K562 (cell line): ENCODE results near the gene SUB1. TPM values are rescaled to one million over a fixed set of nuclear protein-coding genes. Genes with fewer than 3 reads are reported as not detected.
A peak's percentile ranks its signal among the peaks of the same experiment; 100 is the strongest.

ENCODE experiments used
- ATF7 ChIP-seq: fragments of 450-650 bp; IDR thresholded peaks from 2 replicates; pipeline ENCODE4 v1.7.1; 2014; ENCODE audit warnings: mild to moderate bottlenecking, moderate library complexity
- CBFB ChIP-seq: sonication (generic); formaldehyde crosslinking; IDR thresholded peaks from 2 replicates; pipeline ENCODE4 v1.4.0; 2020; ENCODE audit warnings: mild to moderate bottlenecking, missing genetic modification reagents
- CHD1 ChIP-seq: fragments of 200-600 bp; sonication (generic); IDR thresholded peaks from one replicate; pipeline ENCODE4 v1.6.1; 2012; ENCODE audit warnings: mild to moderate bottlenecking, moderate library complexity, low read length, inconsistent platforms
- CTBP1 ChIP-seq: fragments of 450-650 bp; IDR thresholded peaks from 2 replicates; pipeline ENCODE4 v1.6.1; 2016; ENCODE audit warnings: borderline replicate concordance
- CXXC5 ChIP-seq: fragments of 250-450 bp; sonication (Bioruptor Pico); IDR thresholded peaks from 2 replicates; pipeline ENCODE4 v1.8.0; 2022; ENCODE audit warnings: inconsistent platforms, mild to moderate bottlenecking, moderate library complexity
- DNMT1 ChIP-seq: fragments of 450-650 bp; IDR thresholded peaks from 2 replicates; pipeline ENCODE4 v1.6.1; 2016; ENCODE audit warnings: antibody characterized with exemption, mild to moderate bottlenecking
- ELF1 ChIP-seq: fragments of 200-800 bp; sonication (Bioruptor generic); IDR thresholded peaks from 2 replicates; pipeline ENCODE4 v1.6.1; 2016; ENCODE audit warnings: missing genetic modification characterization, missing compliant biosample characterization
- ETV6 ChIP-seq, 3 experiments: fragments of 150-350 bp in 1 of 3; sonication (generic) in 1 of 3; formaldehyde crosslinking in 1 of 3; IDR thresholded peaks; 2 replicates each; pipeline versions ENCODE4 v1.6.1 to v1.8.0; 2014 to 2022; ENCODE audit warnings: borderline replicate concordance in 2 of 3, low read depth in 2 of 3, antibody characterized with exemption in 1 of 3, low read length in 1 of 3, mild to moderate bottlenecking in 1 of 3, missing genetic modification reagents in 1 of 3
- FOXM1 ChIP-seq, 2 experiments: fragments of 450-650 bp in 1 of 2; sonication (generic) in 1 of 2; formaldehyde crosslinking in 1 of 2; IDR thresholded peaks; 2 replicates each; pipeline versions ENCODE4 v1.6.1 to v1.9.0; 2017 to 2022; ENCODE audit warnings: low read depth in 2 of 2, mild to moderate bottlenecking in 2 of 2, missing genetic modification reagents in 1 of 2, moderate library complexity in 1 of 2
- HDGF ChIP-seq: fragments of 450-650 bp; IDR thresholded peaks from 2 replicates; pipeline ENCODE4 v1.6.1; 2016
- KLF16 ChIP-seq: IDR thresholded peaks from 2 replicates; pipeline ENCODE4 v1.6.1; 2016; ENCODE audit warnings: antibody characterized with exemption
- KLF6 ChIP-seq: fragments of 250-450 bp; sonication (Bioruptor Pico); IDR thresholded peaks from 2 replicates; pipeline ENCODE4 v1.4.0; 2020; ENCODE audit warnings: mild to moderate bottlenecking, moderate library complexity, borderline replicate concordance
- NBN ChIP-seq: fragments of 450-650 bp; IDR thresholded peaks from 2 replicates; pipeline ENCODE4 v1.6.1; 2016; ENCODE audit warnings: low read depth, mild to moderate bottlenecking
- RHOXF2B ChIP-seq: fragments of 250-450 bp; sonication (Bioruptor Pico); conservative IDR thresholded peaks from 2 replicates; pipeline ENCODE4 v1.5.1; 2021
- SMAD1 ChIP-seq: fragments of 150-350 bp; IDR thresholded peaks from 2 replicates; pipeline ENCODE4 v1.6.1; 2014; ENCODE audit warnings: low read length, low read depth; ENCODE audit not compliant: partially characterized antibody
- SMARCC2 ChIP-seq: fragments of 450-650 bp; IDR thresholded peaks from 2 replicates; pipeline ENCODE4 v1.6.1; 2017; ENCODE audit warnings: antibody characterized with exemption, moderate library complexity, mild to moderate bottlenecking, low read depth
- U2AF1 ChIP-seq: fragments of 200-400 bp; formaldehyde crosslinking; optimal IDR thresholded peaks from 2 replicates; pipeline ENCODE3; 2017; ENCODE audit warnings: mild to moderate bottlenecking, low read depth, low read length, moderate library complexity
- polyA plus RNA-seq, 8 experiments: library from polyadenylated mRNA; depleted of rRNA in 4 of 8; stranded (reverse) in 5 of 8; unstranded in 3 of 8; fragments of >200 nt; fragmentation: Nextera tagmentation in 2 of 8; fragmentation: Illumina TruSeq in 1 of 8; extraction: Ambion mirVana in 2 of 8; extraction: Trizol in 1 of 8; gene quantifications; 2 replicates each; pipeline versions ENCODE4 v1.2.1 to v1.2.3, GENCODE V29; 2011 to 2014; ENCODE audit warnings: inconsistent platforms in 1 of 8, missing spikeins in 1 of 8
- total RNA-seq, 7 experiments: library from RNA; depleted of rRNA in 6 of 7; stranded (reverse); fragments of >200 nt in 6 of 7; fragmentation: Illumina TruSeq in 2 of 7; extraction: Trizol in 2 of 7; gene quantifications; 2 replicates each; pipeline versions ENCODE4 v1.2.1 to v1.2.3, GENCODE V29; 2011 to 2021; ENCODE audit warnings: low replicate concordance in 1 of 7
- TF ChIP-seq, protein P1 (sequence below): fragments of 250-450 bp; sonication (Bioruptor Pico); IDR thresholded peaks from 2 replicates; pipeline ENCODE4 v1.5.0; 2020; ENCODE audit warnings: mild to moderate bottlenecking, borderline replicate concordance
- TF ChIP-seq, protein P2 (sequence below): sonication (generic); formaldehyde crosslinking; IDR thresholded peaks from 2 replicates; pipeline ENCODE4 v1.8.0; 2022; ENCODE audit warnings: missing genetic modification reagents, mild to moderate bottlenecking, borderline replicate concordance
- TF ChIP-seq, protein P3 (sequence below), 2 experiments: fragments of 450-650 bp; conservative IDR thresholded peaks; 2 replicates each; pipeline ENCODE4 v1.6.1; 2017; ENCODE audit warnings: mild to moderate bottlenecking in 2 of 2, moderate library complexity in 2 of 2
- TF ChIP-seq, protein P4 (sequence below): fragments of 450-650 bp; IDR thresholded peaks from 2 replicates; pipeline ENCODE4 v1.6.1; 2016; ENCODE audit warnings: borderline replicate concordance

Gene SUB1
- total and polyA plus RNA-seq, 9 of the 15 experiments (the other 6 are each of a cell fraction or from before 2014, with no cell fraction given): 336 to 1,031 (median 700) TPM

DNA sequence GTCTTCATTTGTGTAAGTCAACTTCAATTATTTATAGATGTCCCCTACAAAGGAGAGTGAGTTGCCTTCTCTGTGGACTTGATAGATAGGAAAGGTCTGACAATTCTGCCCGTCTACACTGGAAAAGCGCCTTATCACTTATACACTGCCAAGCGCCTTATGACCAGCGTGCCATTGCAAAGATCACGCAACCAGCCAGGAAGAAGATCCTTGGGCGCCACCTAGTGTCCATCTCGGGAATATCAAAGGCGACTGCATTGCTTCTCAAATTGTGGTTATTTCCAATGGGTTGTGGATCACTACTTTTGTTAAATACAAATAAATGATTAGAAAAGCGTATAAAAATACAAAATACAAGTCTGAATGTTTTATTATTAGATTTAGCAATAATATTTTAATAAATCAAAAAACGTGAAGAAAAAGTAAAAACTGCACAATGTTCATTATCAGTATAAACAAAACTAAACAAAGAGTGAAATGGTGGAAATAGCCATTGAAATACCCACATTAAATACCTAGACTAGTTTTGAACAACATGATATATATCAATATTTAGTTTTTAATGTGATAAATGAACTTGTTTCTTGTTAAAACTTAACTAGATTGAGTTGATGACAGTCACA is 27.8 kb downstream of the SUB1 start (continued):
- TF ChIP-seq DNMT1 (no peak), CXXC5 (peak; percentile 52), FOXM1 (IDR thresholded peaks at IDR 0.05; ENCODE audit: low read depth) (no peak), FOXM1 (CRISPR knock-in tag; IDR thresholded peaks at IDR 0.05; ENCODE audit: low read depth) (no peak), ETV6 (IDR thresholded peaks at IDR 0.05; ENCODE audit: borderline replicate concordance in 1 of 2, low read depth in 2 of 2, low read length in 1 of 2) (no peak), ETV6 (CRISPR knock-in tag; IDR thresholded peaks at IDR 0.05; ENCODE audit: borderline replicate concordance) (no peak), KLF6 (CRISPR knock-in tag) (no peak), U2AF1 (no peak), SMAD1 (no peak), ATF7 (peak; percentile 34; the same call in 1 of the 2 replicates), KLF16 (no peak), SMARCC2 (no peak), RHOXF2B (CRISPR knock-in tag) (no peak), CHD1 (no peak), ELF1 (no peak), CBFB (CRISPR knock-in tag) (no peak), HDGF (no peak), NBN (no peak), CTBP1 (no peak)
- TF ChIP-seq, protein P1, sequence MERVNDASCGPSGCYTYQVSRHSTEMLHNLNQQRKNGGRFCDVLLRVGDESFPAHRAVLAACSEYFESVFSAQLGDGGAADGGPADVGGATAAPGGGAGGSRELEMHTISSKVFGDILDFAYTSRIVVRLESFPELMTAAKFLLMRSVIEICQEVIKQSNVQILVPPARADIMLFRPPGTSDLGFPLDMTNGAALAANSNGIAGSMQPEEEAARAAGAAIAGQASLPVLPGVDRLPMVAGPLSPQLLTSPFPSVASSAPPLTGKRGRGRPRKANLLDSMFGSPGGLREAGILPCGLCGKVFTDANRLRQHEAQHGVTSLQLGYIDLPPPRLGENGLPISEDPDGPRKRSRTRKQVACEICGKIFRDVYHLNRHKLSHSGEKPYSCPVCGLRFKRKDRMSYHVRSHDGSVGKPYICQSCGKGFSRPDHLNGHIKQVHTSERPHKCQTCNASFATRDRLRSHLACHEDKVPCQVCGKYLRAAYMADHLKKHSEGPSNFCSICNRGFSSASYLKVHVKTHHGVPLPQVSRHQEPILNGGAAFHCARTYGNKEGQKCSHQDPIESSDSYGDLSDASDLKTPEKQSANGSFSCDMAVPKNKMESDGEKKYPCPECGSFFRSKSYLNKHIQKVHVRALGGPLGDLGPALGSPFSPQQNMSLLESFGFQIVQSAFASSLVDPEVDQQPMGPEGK: no peak
- TF ChIP-seq, protein P2, sequence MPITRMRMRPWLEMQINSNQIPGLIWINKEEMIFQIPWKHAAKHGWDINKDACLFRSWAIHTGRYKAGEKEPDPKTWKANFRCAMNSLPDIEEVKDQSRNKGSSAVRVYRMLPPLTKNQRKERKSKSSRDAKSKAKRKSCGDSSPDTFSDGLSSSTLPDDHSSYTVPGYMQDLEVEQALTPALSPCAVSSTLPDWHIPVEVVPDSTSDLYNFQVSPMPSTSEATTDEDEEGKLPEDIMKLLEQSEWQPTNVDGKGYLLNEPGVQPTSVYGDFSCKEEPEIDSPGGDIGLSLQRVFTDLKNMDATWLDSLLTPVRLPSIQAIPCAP (CRISPR knock-in tag): no peak
- TF ChIP-seq, protein P3, sequence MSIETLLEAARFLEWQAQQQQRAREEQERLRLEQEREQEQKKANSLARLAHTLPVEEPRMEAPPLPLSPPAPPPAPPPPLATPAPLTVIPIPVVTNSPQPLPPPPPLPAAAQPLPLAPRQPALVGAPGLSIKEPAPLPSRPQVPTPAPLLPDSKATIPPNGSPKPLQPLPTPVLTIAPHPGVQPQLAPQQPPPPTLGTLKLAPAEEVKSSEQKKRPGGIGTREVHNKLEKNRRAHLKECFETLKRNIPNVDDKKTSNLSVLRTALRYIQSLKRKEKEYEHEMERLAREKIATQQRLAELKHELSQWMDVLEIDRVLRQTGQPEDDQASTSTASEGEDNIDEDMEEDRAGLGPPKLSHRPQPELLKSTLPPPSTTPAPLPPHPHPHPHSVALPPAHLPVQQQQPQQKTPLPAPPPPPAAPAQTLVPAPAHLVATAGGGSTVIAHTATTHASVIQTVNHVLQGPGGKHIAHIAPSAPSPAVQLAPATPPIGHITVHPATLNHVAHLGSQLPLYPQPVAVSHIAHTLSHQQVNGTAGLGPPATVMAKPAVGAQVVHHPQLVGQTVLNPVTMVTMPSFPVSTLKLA (conservative IDR thresholded peaks at IDR 0.05): peak in 1 of 2 experiments; percentile 33; a peak in 1 of 4 replicates
- TF ChIP-seq, protein P4, sequence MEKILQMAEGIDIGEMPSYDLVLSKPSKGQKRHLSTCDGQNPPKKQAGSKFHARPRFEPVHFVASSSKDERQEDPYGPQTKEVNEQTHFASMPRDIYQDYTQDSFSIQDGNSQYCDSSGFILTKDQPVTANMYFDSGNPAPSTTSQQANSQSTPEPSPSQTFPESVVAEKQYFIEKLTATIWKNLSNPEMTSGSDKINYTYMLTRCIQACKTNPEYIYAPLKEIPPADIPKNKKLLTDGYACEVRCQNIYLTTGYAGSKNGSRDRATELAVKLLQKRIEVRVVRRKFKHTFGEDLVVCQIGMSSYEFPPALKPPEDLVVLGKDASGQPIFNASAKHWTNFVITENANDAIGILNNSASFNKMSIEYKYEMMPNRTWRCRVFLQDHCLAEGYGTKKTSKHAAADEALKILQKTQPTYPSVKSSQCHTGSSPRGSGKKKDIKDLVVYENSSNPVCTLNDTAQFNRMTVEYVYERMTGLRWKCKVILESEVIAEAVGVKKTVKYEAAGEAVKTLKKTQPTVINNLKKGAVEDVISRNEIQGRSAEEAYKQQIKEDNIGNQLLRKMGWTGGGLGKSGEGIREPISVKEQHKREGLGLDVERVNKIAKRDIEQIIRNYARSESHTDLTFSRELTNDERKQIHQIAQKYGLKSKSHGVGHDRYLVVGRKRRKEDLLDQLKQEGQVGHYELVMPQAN: no peak
